Measurements from ENCODE around the gene TIMM50.
"Not testable (repeated sequence)": the region's sequence is repeated elsewhere in the genome, so short reads cannot be mapped to it uniquely, and the experiment has no call there.

The TIMM50 gene

DNA sequence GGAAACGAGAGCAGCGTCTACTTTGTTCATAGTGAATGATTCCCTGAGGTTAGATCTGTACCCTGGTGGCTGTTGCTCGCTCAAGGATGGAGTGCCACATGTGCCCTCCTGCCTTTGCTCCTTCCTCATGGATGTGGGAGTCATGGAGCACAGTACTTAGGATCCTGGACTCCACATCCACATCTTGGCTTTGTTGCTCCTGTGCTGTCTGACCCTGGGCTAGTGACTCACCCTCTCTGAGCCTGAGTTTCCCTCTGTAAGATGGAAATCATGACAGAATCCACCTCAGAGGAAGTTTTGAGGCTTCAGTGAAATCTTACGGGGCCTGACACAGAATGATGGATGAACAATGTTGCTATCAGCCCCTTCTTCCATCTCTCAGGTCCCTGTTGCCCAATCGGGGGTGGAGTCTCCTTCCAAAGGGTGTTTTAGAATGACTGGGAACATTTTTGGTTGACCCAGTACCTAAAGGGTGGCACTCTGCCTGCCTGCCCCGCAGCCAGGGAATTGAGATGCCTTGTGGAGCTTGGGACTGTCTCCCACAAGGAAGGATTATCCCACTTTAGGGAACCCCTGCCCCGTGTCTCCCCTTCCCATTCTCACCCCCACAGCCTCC lies 9.8 kb upstream of the TIMM50 start:
- DNase-seq: no peak

DNA sequence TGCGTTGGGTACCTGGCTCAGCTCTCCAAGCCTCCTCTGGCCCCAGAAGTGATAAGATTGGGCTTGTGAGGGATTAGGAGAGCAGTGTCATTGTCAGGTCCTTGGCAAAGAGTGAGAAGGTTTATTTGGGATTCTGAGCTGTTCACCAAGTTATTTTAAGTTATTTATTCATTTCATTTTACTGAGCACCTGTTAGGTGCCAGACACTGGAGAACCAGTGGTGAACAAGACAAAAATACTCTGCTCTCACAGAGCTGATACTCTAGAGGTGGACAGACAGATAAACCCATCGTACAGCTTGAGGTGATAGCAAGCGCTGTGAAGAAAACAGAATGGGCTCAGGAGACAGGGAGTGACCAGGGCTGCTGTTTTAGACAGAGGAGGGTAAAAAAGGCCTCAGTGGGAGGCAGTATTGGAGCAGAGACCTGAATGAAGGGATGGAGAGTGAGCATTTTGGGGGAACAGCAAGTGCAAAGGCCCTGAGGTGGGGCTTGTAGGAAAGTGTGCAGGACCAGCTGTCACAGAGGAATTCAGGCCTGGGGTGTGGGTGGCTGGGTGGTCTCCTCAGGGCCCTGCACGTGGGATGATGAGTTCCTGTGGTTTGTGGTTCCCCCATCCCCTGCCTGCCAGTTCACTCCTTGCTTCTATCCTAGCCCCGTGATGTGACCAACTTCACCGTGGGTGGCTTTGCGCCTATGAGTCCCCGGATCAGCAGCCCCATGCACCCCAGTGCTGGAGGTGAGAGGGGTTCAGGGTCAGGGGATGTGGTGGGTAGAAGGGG lies 8.7 kb upstream of the TIMM50 start:
- no peak for DNase-seq

DNA sequence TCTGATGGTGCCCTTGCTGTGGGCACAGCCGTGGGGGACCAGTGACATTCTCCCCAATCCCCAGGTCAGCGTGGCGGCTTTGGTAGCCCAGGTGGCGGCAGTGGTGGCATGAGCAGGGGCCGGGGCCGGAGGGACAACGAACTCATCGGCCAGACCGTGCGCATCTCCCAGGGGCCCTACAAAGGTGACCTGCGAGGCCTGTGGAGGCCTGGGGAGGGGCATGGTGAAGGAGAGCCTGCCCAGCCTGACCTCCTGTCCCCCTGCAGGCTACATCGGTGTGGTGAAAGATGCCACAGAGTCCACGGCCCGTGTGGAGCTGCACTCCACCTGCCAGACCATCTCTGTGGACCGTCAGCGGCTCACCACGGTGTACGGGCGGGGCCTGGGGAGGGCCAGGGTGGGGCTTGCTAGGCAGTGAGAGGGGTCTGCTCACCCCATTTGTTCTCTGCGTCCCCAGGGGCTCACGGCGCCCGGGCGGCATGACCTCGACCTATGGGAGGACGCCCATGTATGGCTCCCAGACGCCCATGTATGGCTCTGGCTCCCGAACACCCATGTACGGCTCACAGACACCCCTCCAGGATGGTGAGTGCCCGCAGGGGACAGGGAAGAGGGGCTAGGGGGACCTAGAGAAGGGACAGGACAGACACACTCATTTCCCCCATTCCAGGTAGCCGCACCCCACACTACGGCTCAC lies 7.7 kb upstream of the TIMM50 start:
- DNase-seq: no peak

DNA sequence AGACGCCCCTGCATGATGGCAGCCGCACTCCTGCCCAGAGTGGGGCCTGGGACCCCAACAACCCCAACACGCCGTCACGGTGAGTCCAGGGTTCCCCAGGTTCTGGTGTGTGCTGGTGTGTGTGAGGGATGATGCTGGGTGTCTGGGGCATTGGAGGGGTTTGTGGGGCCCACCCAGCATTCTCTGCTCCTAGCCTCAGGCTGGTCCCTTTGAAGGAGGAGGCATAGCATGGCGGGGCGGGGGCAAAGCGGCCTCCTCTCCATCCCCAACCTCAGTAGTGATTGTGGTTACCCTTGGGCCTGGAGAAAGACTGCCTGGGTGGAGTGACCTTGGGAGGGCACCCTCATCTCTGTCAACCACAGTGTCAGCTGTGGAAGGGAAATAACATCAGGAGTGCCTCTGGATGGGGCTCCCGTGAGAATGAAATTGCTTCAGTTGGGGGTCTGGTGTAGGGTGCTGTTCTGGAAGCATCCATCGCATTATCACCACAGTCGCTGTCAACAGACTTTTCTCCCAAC lies 7.1 kb upstream of the TIMM50 start:
- no peak for DNase-seq

DNA sequence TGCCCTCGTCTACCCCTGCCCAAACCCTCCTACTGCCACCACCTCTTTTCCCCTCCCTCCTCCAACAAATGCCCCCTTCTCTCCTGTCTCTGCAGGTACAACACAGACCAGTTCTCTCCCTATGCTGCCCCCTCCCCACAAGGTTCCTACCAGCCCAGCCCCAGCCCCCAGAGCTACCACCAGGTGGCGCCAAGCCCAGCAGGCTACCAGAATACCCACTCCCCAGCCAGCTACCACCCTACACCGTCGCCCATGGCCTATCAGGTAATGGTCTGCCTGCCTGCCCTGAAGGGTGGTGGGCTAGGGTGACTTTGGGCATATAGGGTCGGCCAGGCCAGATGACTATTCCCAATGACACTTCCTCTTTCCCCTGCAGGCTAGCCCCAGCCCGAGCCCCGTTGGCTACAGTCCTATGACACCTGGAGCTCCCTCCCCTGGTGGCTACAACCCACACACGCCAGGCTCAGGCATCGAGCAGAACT lies 6.5 kb upstream of the TIMM50 start:
- DNase-seq: no peak

- no peak for DNase-seq
Measured at GRCh38 chr19:39475748-39476147, 4.9 kb upstream of the TIMM50 start.

DNA sequence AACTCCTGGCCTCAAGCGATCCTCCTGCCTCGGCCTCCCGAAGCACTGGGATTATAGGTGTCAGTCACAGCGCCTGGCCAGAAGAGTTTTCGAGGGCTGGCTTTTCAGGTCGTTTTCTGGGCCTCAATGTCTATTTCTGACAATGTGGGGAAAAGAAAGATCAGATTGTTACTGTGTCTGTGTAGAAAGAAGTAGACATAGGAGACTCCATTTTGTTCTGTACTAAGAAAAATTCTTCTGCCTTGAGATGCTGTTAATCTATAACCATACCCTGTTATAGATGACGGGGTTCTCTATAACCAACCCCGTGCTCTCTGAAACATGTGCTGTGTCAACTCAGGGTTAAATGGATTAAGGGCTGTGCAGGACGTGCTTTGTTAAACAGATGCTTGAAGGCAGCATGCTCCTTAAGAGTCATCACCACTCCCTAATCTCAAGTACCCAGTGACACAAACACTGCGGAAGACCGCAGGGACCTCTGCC lies 1.3 kb upstream of the TIMM50 start:
- not testable (repeated sequence) for DNase-seq

- no peak for DNase-seq
Measured at GRCh38 chr19:39479916-39480315, 722 bp upstream of the TIMM50 start.

DNA sequence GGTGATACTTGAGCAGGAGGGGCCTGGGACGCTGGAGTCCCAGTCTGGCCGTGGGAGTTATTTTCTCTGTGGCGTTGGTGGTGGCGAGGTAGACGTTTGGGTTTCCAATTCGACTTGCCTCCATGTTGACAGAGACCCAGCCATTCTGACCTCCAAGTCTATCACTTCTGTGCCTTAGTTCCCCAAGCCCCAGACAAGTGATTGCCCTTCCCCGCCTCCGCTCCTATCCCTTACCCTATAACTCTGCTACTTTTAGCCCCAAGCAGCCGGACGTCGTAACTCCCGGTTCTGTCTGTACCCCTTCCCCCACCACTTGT lies 549 bp downstream of the TIMM50 start:
- no peak for DNase-seq

DNA sequence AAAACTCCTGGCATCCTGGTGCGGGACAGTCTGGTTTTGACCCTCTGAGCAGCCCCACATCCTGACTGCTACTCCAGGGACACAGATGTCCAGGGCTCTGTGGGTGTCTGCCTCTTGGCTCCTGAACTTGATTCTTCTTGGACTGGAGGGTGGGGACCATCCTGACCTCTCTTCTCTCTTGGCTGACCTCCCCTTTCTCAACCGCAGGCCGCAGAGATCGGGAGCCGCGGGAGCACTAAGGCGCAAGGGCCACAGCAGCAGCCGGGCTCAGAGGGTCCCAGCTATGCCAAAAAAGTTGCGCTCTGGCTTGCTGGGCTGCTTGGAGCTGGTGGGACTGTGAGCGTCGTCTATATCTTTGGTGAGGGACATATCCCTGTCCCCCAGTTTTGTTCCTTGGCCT lies 1.0 kb downstream of the TIMM50 start:
- no peak for DNase-seq

GRCh38 chr19:39483141-39483540 lies 2.5 kb downstream of the TIMM50 start:
- no peak for DNase-seq

DNA sequence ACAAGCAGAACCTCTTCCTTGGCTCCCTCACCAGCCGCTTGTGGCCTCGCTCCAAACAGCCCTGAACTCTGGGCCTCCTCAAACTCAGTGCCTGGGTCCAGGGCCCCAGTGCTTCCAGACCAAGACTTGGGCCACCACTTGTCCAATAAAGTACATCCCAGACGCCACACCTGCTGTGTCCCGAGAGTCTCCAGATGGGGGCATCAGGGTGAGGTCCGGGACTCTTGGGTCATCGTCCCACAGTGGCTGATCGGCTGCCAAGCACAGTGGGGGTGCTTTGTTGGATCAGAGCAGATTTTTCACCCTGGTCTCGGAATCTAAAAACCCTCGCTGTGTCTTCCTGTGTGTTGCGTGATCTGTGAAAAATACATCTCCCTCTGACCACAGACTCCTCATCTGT lies 9.1 kb downstream of the TIMM50 start:
- no peak for DNase-seq

DNA sequence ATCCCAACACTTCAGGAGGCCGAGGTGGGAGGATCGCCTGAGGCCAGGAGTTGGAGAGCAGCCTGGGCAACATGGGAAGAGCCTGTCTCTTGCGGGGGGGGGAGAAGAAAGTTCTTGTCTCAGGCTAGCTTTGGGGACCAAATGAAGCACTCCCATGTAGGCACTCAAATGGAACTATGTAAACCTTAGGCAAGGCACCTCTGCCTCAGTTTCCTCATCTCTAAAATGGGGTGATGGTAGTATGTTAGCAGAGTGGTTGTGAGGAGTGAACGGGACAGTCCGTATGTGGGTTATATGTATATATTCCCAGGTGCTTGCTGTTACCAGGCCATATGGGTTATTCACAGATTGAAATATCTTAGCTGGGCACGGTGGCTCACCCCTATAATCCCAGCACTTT lies 11.6 kb downstream of the TIMM50 start:
- no peak for DNase-seq

DNA sequence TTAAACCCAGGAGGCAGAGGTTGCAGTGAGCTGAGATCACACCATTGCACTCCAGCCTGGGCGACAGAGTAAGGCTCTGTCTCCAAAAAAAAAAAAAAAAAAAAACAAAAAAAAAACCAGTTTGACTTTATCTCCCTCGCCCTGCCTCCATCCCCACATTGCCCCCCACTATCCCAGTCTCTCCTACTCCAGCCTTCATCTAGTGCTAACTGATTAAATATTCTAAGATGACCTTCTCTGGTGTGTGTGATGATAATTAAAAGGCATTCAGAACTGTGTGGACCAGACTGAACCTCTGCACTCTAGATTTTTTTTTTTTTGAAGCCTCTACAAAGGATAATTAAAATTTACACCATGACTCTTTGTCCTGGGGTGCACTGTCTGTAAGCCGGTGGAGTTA lies 12.2 kb downstream of the TIMM50 start:
- no peak for DNase-seq

GRCh38 chr19:39494661-39495060 lies 14.0 kb downstream of the TIMM50 start:
- DNase-seq: no peak

DNA sequence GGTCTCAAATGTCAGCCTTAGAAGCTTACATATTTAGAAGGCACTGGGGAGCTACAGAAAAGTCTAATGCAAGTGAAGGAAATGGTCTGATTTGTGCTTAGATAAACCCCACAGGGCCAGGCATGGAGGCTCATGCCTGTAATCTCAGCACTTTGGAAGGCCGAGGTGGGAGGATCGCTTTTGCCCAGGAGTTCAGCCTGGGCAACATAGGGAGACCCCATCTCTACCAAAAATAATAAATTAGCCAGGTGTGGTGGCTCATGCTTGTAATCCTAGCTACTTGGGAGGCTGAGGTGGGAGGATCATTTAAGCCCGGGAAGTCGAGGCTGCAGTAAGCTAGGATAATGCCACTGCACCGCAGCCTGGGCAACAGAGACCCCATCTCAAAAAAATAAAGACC lies 15.4 kb downstream of the TIMM50 start:
- DNase-seq: no peak

- no peak for DNase-seq
Measured at GRCh38 chr19:39497701-39497995, 17.0 kb downstream of the TIMM50 start.

DNA sequence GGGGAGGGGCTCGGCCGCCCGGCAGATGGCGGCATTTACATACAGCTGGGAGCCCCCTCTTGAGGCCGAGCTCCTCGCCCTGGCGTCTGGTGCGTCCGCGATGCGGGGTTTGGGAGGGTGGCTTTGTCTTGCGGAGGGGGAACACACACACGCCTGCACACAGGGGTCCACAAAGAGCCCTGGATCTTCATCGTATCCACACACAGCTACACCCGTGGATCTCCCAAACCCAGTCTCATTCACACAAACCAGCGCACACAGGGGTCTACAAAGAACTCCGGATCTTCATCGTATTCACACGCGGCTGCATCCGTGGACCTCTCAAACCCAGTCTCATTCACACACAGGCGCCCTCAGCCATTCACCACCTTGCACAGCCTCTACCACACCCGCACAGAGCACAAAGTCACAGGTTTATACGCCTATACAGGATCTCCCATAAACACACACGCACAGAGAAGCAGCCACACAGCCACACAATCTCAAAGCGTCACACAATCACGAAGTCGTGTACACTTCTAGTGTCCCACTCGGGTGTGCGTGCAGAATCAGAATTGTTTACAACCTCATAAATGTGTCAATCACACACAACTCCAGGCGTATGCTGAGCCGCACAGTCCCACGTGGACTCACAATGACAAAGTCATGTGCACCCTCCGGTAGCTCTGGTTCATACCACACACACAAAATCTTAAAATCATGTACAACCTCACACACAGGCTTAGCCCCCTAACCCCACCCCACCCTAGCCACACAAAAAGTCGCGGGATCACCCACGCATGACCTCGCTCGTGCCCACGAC lies 17.6 kb downstream of the TIMM50 start:
- DNase-seq: no peak

GRCh38 chr19:39498798-39499642 lies 18.4 kb downstream of the TIMM50 start, which contains the start of gene DLL3:
DLL3 (plus strand) TSS chr19:39498947; CDS start chr19:39498975, 28 bp downstream.
- no peak for DNase-seq

DNA sequence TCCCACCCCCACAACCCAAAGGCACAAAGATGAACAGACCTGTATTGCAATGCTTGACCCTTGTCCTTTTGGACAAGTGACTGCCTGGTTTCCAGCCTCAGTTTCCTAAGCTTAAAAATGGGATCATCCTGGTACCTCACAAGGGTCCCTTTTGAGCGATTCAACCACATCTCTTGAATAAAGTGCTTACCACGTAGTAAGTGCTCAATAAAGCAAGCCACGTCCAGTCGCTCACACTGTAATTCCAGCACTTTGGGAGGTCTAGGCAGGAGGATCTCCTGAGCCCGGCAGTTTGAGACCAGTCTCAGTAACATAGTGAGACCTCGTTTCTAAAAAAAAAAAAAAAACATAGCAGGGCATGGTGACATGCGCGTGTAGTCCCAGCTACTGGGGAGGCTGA lies 19.3 kb downstream of the TIMM50 start:
- no peak for DNase-seq

DNA sequence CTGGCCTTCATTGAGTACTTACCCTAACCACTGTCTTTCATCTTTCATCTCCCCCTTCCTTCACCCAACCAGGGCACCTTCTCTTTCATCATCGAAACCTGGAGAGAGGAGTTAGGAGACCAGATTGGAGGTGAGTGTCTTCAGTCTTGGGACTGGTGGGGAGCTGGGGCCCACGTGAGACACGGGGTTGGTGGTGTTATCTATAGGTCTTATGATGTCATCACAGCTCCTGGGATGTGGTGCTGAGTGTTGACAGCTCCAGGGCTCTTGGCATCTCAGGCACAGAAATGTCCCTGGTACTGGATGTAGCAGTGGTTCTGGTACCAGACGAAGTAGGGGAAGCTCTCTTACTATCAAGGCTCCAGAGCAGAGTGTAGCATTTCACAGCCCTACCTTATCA lies 19.9 kb downstream of the TIMM50 start:
- no peak for DNase-seq

GRCh38 chr19:39501340-39501739 lies 20.7 kb downstream of the TIMM50 start:
- DNase-seq: no peak

Data from SW 1271 (cell line).